ENCODE results near the gene NRTN.

Gene NRTN

DNA sequence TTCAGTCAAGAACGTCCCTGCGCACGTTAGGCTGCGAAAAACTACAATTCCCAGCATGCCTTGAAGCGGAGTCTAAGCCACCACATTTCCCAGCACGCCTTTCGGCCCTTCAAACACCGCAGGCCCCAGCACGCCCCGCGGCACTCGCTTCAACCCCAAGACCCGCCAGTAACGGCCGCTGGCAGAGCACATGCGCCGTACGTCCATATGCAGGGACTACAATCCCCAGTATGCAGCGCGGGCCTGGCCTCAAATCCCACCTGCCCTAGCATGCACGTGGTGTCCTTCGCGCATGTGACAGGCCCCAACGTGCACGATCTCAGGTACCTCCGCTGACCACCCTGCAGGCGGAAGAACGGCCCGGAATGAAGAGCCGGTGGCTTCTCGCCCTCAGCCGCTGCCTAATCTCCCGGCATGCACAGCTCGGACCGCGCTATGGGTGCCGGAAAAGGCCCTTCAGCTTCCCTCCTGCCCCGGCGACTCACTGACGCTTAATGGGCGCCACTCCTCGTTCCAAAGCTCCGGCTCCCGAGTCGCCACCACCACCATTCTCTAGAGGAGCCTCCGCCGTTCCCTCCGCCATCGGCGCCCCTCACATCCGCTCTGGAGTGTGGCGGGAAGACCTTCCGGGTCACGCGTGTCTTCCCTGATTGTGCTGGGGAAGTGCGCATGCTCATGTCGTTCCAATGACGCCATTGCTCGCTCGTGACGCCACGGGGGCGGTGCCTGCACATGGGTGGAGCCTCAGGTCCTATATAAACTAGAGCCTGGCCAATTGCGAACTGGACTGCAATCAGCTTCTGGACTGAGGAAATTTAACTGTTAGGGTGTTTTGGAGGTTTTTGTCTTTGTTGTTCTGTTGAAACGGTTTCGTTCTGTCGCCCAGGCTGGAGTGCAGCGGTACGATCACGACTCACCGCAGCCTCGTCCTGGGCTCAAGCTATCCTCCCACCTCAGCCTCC lies 14.0 kb upstream of the NRTN start, which contains the start of gene DUS3L:
DUS3L (minus strand) TSS at position 605 of the 962 bp plus-strand sequence; CDS start at position 583, 22 bp downstream.
- DNase-seq, result peak; percentile 98

DNA sequence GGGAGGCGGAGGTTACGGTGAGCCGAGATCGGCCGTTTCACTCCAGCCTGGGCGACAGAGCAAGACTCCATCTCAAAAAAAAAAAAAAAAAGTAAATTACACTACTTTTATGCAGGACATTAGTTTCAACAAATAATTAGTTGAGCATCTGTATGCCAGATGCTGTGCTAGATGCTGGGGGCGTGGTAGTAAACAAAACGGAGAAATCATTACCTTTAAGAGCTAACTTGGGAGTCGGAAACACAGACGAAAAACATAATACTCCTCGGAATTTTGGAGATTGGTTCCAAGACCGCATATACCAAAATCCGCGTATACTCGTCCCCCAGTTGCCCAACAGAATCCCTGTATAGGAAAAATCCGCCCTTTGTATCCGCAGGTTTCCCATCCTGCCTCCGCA lies 12.6 kb upstream of the NRTN start:
- no peak for DNase-seq

DNA sequence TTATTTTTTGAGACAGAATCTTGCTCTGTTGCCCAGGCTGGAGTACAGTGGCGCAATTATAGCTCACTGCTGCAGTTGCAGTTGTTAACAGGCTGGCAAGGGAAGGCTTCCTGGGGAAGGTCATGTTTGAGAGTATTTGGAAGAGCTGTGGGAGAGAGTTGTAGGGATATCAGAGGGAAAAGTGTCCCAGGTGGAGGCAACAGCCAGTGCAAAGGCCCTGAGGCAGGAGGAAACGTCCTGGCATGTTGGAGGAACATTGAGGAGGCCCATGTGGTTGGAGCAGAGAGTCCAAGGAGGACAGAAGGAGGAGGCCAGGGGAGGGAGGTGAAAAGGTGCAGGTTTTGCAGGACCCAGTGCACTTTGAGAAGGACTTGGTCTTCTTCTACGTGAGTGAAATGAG lies 11.7 kb upstream of the NRTN start:
- DNase-seq, result no peak

DNA sequence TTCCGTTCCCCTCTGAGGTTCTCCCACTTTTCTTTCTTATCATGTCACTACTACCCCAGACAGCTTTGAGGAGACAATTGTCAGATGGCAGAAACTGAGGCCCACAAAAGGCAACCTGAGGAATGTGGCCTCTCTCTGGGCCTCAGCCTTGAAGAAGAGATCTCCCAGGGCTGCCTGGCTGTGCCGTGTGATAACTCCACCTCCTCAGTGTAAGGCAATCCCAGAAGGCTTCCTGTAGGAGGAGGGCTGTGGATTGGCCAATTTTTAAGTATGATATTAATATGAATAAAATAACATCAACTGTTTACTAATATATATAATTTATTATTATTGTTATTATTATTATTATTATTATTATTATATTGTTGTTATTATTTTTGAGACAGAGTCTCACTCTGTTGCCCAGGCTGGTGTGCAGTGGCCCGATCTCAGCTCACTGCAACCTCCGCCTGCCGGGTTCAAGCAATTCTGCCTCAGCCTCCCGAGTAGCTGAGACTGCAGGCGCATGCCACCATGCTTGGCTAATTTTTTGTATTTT lies 9.4 kb upstream of the NRTN start:
- DNase-seq, result no peak

DNA sequence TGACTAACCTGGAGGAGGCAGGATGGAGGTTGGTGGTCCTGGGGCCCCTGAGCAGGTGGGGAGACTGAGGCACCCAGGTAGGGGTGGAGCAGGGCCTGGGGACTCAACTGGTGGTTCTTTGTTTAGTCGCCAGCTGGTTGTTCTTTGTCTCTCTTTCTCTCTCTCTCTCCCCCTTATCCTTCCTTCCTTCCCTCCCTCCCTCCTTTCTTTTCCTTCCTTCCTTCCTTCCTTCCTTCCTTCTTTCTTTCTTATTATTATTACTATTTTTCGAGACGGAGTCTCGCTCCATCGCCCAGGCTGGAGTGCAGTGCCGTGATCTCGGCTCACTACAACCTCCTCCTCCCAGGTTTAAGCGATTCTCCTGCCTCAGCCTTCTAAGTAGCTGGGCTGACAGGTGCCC lies 6.6 kb upstream of the NRTN start:
- no peak for DNase-seq

DNA sequence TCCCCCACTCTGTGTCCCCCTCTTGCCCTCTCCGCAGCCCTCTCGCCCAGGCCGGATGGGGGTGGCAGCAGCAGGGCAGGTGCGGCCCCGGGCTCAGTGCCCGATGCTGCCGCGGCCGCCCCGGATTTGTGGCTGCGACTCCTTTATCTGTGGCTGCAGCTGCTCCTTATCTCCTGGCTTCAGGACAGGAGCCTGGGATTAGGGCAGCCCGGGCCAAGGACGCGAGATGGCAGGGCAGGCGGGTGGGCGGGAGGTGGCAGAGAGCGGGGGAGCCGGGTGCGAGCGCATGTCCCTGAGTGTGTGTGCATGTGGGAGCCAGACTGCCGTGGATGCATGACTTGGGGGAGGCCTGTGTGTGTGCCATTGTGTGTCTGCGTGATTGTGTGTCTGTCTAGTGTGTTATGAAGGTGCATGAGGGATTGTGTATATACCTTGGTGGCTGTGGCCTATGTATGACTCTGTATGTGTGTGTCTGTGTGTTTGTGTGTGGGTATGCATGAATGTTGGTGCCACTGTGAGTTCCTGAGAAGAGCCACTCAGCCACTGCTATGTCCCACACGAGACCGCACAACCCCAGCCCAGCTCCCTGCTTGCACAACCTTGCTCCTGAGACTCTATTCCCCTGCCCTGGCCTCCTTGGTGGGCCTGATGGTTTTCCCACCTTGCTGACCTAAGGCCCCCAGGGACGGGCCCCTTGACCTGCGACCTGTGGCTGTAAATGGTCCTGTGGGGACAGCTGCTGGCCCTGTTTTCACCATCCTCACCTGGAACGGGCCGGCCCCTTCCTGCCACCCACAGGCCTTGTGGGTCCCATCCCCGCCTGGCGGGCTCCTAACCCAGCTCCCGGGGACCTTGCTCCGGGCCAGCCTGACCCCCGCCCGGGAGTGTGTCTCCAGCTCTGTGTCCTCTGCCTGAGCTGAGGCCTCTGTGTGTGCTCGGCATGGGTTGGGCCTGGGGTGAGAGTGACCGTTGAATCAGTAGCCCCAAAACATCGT lies 5.3 kb upstream of the NRTN start:
- DNase-seq, result no peak

DNA sequence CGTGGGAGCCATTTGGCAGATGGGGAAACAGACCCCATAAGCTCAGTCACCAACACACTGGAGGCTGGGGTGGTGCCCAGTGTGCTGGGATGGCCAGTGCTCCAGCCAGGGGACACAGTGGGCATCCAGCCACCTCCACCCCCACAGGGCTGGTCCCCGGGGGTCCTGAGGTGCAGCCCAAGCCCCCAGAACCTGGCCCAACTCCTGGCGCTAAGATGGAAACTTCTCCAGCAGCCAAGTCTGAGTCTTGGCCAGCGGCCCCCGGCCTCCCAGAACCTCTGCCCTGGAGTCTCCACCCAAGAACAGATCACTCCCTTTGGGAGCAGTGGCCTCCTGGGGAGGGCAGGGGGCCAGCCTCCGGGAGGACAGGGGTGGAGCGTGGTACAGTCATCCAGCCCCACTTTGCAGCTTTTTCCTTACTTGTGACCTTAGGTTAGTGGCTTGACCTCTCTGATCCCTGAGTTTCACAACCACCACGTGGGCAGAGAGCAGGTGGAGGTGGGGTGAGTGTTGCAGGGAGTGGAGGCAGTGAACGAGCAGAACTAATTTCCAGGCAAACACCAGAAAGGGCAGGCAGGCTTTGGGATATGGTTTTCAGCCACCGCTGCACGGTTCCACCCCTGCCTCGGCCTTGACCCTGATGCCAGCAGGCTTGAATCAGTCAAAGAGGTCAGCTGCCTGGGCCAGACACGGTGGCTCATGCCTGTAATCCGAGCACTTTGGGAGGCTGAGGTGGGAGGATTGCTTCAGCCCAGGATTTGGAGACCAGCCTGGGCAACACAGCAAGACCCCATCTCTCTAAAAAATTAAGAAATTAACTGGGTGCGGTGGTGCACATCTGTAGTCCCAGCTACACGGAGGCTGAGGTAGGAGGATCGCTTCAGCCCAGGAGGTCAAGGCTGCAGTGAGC lies 4.3 kb upstream of the NRTN start:
- DNase-seq, result no peak

DNA sequence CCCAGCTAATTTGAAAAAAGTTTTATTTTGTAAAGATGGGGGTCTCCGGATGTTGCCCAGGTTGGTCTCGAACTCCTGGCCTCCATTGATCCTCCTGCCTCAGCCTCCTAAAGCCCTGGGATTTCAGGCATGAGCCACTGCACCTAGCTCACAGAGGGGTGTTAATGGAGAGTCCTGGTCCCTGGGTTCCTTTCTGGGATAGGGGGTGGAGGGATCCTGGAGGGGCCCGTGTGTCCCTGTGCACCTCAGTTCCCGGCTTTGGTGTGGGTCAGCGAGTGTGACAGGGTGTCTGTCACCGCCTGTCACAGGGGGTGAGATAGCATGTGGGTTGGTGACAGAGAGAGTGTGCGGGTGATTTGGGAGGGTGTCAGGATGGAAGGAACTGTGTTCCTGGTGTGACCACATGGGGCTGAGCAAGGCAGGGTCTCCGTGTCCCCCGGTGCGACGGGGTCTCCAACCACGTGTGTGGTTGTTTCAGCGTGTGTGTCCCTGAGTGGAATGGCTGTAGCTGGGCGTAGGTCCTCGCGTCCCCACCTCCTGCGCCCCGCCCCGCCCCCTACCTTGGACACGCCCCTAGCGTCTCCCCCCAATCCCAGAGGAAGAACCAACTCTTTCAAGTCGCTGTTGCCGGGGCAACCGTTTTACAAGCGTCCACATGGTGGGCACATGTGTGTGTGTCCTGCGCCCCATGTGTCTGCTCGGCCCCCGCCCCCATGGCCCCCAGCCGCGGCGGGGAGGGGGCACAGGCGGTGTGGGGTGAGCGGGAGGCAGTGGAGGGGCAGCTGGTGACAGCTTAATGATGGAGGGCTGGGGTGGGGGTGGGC lies 2.9 kb upstream of the NRTN start:
- DNase-seq, result no peak

DNA sequence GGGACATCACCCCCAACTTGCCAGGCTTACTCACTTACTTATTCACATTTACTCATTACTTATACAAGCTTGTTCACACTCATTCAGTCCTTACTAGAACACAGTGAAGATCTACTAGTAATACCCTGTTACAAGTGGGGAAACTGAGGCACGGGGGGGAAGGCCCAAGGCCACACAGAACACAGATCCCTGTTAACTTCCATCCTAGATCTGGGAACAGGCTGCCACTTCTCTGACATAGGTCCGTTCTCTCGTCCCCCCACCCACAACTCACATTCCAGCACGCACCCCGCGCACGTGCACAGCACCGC lies 1.5 kb upstream of the NRTN start:
- DNase-seq, result no peak

DNA sequence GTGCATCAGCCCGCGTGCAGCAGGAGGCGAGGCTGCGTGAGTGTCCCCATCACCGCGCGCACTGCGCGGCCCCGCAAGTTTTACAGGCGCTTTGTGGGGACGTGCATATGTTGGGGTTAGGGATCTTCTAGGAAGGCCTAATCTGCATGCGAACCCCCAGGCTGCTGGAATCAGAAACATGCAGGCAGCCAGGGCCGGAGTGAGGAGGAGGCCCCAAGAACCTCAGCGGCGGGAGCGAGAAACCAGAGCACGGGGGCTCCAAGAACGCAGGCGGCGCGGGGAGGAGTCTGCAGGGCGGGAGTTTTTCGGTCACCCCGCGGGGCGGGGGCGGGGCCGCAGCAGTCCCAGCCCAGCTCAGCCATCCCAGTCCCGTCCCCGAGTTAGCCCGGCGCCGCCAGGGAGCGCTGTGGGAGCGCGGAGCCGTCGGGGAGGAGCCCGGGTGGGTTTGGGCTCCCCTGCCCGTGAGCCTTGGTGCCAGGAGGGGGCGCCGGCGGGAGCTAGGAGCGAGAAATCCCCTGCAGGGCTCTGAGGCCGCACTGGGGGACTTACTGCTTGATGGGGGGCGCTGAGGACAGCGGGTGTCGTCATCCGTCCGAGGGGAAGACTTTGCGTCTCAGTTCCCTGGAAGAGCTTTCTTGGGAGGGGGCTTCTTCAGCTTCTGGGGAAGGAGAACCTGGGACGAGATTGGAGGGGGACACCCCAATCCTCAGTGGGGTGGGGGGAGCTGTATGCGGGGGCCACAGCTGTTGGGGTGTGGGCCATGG lies 933 bp upstream of the NRTN start:
- peak; percentile 98 for DNase-seq

DNA sequence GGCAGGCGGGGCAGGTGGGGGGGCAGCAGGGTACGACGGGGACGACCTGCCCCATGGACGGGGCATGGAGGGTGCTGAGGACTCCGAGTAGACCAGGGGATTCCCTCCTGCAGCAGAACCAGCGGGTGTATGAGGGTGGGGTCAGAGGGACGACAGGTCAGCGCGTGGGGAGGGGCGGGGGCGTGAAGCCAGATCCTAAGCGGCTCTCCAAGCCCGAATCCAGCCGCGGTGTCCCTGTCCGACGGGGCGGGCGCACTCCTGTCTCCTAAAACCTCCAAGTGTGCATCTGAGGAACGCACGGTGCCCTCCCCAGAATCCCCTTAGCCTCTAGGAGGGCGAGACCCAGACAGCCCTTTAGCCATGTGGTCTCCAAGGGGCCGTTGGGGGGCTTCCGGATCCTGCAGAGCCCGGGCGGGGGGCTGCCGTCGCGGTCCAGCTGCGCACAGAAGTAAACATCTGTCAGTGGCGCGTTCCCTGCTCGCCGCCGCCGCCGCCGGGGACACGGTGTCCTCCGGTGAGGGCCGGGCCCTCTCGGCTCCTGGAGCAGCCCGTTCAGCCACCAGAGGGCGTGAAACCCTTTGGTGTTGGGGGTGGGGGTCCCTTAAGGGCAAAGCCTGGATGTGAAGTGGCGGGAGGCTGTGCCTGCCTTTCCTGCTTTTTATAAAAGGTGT lies 730 bp downstream of the NRTN start:
- DNase-seq, result peak; percentile 85

DNA sequence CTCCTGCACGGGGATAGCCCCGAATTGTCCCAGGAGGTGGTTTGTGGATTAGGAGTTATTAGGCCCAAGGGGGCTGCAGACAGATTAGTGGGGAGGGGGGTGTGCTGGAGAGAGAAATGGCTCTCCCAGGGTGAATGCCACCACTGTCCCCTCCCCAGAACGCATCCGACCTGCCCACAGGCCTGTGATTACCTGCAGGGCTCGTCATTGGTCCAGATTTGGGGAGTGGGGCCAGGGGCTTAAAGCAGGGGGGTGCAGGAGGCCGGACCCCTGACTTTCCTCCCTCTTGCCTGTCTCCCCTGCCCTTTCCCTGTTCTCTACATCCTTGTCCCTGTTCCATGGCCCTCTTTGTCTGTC lies 1.2 kb downstream of the NRTN start:
- no peak for DNase-seq

DNA sequence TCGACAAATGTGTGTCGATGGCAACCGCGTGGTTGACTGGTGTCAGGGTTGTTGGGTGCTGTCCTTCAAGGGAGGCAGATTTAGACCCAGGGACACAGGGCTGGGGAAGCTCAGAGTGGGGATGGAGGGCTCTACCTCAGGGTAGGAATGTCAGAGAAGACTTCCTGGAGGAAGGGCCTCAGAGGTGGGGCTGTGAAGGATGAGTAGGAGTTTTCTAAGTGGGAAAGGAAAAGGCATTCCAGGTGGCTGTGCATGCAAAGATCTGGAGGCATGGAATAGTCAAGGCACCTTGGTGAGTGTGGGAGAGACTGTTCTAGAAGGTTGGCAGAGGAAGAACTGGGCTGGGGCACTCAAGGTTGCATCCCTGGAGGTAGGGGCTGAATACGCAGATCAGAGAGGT lies 2.0 kb downstream of the NRTN start:
- no peak for DNase-seq

DNA sequence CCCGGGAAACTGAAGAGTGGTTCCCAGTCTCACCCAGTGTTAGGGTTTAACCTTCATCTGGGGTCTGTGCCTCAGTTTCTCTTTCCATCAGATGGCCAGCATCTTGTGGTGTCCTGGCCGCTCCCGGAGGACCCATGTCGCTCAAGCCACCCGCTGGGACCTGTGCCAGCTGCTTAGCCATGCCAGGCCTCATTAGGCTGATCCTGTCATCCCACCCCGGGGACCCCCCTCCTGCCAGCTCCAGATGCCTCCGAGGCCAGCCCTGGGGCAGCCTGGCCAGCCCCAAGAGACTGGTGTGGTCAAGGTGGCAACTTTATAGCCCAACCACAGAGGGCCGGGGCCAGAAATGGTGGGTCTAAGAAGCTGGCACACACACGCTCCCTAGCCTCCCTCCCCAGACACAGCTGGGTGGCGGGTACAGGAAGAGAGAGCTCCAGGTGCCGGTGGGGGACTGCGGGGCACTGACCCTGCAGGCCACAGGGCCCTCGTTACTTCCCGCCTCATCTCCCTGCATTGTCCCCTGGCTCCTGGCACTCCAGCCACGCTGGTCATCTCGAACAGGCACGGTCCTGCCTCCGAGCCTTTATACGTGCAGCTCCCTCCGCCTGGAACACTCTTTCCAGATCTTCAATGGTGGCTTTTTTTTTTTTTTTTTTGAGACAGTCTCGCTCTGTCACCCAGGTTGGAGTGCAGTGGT lies 3.4 kb downstream of the NRTN start:
- no peak for DNase-seq

DNA sequence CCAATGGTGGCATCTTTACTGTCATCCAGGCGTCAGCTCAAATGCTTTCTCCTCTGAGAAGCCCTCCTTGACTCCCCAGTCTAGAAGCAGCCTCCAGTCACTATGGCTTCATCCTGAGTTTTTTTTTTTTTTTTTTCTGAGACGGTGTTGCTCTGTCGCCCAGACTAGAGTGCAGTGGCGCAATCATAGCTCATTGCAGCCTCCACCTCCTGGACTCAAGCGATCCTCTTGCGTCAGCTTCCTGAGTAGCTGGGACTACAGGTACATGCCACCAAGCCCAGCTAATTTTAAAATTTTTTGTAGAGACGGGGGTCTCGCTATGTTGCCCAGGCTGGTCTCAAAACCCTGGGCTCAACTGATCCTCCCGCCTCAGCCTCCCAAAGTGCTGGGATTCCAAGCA lies 4.2 kb downstream of the NRTN start:
- DNase-seq, result no peak

DNA sequence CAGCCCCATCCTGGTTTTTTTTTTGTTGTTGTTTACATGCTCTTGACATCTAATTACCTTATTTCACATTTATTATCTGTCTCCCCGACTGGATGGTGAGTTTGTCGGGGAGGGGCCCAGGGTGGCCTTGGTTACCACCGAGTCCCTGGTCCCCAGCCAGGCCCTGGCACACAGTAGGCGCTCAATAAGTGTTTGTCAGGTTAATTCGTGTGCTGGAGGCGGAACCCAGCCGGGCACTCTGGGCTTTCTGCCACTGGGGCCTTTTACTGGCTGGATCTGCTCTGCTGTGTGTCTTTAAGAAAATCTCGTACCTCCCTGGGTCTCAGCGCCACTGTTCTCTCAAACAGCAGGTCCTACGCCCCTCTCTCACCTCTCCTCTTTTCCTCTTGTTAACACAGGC lies 4.6 kb downstream of the NRTN start:
- DNase-seq, result no peak

DNA sequence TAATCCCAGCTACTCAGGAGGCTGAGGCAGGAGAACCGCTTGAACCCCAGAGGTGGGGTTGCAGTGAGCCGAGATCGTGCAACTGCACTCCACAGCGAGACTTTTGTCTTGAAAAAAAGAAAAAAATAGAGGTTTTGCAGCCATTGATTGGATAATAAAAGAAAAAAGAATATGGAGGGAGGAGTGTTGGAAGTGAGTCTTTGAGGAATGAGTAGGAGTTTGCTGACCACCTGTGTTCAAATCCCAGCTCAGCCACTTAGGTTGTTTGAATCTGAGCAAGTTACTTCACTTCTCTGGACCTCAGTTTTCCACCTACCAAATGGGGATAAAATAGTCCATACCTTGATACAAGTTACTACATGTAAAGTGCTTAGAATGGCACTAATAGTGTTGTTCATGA lies 6.2 kb downstream of the NRTN start:
- DNase-seq, result no peak

DNA sequence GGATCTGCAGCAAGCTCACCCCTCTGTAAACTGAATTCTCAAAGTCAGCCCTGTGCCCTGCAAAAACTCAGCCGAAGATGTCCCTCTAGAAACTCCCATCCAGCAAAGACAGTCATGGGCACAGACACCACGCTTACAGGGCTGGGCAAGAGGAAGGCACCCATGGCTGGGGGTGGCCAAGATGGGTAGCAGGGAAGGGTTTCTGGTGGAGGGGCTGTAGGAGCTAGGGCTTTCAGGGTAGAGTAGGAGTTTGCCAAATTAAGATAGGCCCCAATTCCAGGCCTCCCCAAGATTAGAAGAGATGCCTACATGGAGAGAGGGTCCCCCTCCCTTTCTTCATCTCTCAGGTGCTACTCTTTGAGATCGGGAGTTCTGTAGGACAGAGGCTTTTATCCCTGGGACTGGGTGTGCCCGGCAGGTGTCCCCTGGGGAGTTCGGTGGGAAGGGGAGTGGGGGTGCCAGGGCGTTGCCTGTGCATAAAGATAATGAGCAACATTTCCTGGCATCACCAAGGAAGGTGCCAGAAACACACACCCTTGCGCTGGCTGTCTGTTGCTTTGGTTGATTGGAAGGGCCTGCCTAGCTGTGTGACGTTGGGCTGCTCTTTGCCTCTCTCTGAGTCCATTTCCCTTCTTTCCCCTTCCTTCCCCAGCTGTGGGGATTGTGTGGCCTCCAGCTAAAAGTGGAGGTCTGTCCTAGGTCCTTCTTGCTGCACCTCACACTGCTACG lies 9.4 kb downstream of the NRTN start:
- no peak for DNase-seq

DNA sequence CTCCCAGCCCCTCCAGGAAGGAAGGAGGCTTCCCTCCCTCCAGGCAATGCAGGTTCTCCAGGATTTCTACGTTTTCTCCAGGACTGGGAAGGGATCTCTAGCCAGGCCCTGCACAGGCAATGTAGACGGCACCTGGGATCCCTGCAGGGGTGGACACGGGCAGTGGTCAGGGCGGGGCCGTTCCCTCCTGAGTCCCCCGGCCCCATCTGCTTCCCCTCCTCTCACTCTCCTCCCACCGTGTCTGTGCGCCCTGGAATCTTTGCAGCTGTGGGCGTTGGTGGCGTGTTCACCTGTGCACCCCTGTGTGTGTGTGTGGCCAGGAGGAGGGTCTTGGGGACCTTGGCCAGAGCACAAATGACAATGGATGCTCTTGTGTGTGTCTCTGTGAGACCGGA lies 10.0 kb downstream of the NRTN start:
- DNase-seq, result no peak
